HL-60/S4 treated with phorbol 12-myristate 13-acetate at 8.2 ng/mL for 4 days and 3 days (cell line): ENCODE results near the gene TBX20.
"Not testable (repeated sequence)": the region's sequence is repeated elsewhere in the genome, so short reads cannot be mapped to it uniquely, and the experiment has no call there.

Experiments used
- in situ Hi-C: fragments of 300-500 bp; cut with MboI; formaldehyde crosslinking; loops from 2 replicates; pipeline ENCODE4 v1.15.0; 2022; ENCODE audit warnings: low sequenced_read_pairs

Gene TBX20

GRCh38 chr7:35167158-35167557, 86.7 kb downstream of the TBX20 start:
- in situ Hi-C loops, result not testable (repeated sequence)

DNA sequence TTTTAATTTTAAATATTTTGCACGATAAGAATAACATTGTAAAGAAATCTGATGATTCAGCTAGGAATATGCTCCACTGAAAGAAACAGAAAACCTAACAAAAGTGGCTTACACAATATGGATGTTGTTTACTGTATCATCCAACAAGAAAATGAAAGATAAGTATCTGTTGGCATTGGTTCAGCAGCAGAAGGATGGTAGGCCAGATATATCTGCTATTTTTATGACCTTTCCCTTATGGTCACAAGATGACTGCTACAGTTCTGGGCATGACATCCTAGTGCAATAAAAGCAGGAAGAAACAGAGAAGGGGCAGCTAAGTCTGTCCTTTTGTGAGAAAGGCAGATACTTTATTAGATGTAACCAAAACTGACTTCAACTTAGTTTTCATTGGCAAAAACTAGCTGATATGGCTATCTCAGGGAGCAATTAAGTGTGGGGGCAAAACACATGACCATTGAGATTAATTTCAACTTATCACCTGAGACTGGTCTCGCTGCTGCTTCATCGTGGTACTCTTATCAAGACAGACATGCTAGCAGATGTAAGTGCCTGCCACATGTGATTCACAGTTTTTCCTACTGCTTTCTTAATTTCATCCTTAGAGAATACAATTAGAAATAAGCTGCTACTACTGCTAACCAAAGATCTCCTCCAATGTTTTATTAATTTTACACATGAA, 92.7 kb downstream of the TBX20 start:
- in situ Hi-C loops, result not testable (repeated sequence)
